ENCODE measurements around the gene MS4A15.

MS4A15 gene

DNA sequence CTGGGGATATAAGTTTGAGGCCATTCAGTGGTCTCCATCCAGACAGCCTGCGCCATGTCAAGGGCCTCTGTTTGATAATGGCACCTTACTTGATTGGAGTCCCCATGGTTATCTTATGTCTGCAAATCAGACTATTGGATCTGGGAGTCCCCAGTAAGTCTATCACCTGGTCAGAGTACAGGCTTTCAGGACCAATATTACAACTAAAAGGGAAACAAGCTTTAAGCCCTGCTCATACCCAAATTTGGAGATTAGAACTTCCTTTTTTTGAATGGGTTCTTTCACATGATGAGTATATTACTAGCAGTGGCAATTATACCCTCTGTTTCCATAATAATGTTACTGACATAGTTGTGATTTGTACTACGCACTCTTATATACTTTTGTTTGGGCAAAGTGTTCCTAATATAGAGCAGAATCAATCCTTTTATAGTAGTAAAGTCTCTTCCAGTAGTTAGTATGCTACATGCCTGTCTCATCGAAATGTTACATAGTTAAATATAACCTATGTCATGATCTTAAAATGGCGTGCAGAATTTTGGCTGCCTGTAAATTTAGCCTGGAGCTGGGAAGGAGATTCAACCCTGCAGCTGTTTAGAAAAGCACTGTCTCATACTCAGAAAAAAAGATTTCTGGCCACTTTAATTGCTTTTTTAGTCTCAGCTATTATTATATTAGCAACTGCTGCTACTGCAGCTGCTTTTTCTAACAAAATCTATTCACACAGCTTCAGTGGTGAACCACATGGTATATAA is 4.9 kb downstream of the MS4A15 start:
- no peak for TF ChIP-seq CTCF (IDR thresholded peaks at IDR 0.05; ENCODE audit: low read depth, low read length)
- H3K4me3 ChIP-seq (ENCODE audit: low read depth, low read length): no peak overlapping the region
- no peak for DNase-seq (ENCODE audit: low read depth, low spot score)
- in situ Hi-C loops (cut with HindIII; ENCODE audit: low sequenced_read_pairs): no loop called here

- in situ Hi-C loops (cut with HindIII; ENCODE audit: low sequenced_read_pairs): no loop called here
- no peak overlapping the region for H3K4me3 ChIP-seq (ENCODE audit: low read depth, low read length)
- TF ChIP-seq CTCF (IDR thresholded peaks at IDR 0.05; ENCODE audit: low read depth, low read length): no peak
- DNase-seq (ENCODE audit: low read depth, low spot score): no peak
Observed at GRCh38 chr11:60762851-60763691, 6.4 kb downstream of the MS4A15 start.

GRCh38 chr11:60763692-60764369 is 7.2 kb downstream of the MS4A15 start:
- in situ Hi-C loops (cut with HindIII; ENCODE audit: low sequenced_read_pairs): no loop called here
- no peak overlapping the region for H3K4me3 ChIP-seq (ENCODE audit: low read depth, low read length)
- no peak for TF ChIP-seq CTCF (IDR thresholded peaks at IDR 0.05; ENCODE audit: low read depth, low read length)
- no peak for DNase-seq (ENCODE audit: low read depth, low spot score)

DNA sequence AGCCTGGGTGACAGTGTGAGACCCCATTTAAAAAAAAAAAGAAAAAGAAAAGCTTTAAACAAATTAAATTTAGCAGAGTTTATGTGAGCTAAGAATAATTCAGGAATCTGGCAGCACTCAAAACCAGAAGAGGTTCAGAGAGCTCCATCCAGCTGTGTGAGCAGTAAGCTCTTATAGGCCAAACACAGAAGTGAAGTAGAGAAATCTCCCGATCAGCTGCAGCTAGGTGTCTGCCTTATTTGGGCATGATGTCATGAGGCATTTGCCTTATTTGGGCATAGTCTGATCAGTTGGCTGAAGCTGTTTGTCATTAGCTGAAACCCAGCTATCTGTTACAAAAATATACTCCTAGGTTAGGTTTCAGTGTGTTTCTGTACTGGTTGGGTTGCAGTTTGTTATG is 8.2 kb downstream of the MS4A15 start:
- no peak overlapping the region for H3K4me3 ChIP-seq (ENCODE audit: low read depth, low read length)
- in situ Hi-C loops (cut with HindIII; ENCODE audit: low sequenced_read_pairs): no loop called here
- no peak for DNase-seq (ENCODE audit: low read depth, low spot score)
- TF ChIP-seq CTCF (IDR thresholded peaks at IDR 0.05; ENCODE audit: low read depth, low read length): no peak

GRCh38 chr11:60765355-60765754 is 8.7 kb downstream of the MS4A15 start:
- no peak for TF ChIP-seq CTCF (IDR thresholded peaks at IDR 0.05; ENCODE audit: low read depth, low read length)
- in situ Hi-C loops (cut with HindIII; ENCODE audit: low sequenced_read_pairs): no loop called here
- DNase-seq (ENCODE audit: low read depth, low spot score): no peak
- no peak overlapping the region for H3K4me3 ChIP-seq (ENCODE audit: low read depth, low read length)

GRCh38 chr11:60766547-60766946 is 9.9 kb downstream of the MS4A15 start:
- TF ChIP-seq CTCF (IDR thresholded peaks at IDR 0.05; ENCODE audit: low read depth, low read length): no peak
- DNase-seq (ENCODE audit: low read depth, low spot score): no peak
- no peak overlapping the region for H3K4me3 ChIP-seq (ENCODE audit: low read depth, low read length)
- in situ Hi-C loops (cut with HindIII; ENCODE audit: low sequenced_read_pairs): no loop called here

Measured in astrocyte of the spinal cord (primary cell).